HG02642 (cell line): ENCODE data around the gene DEAF1.
"Not testable (repeated sequence)": the region's sequence is repeated elsewhere in the genome, so short reads cannot be mapped to it uniquely, and the experiment has no call there.

Experiments used
- ATAC-seq: cut with Tn5 transposase; IDR thresholded peaks from one replicate; pipeline ENCODE4 v1.9.1; 2021; ENCODE audit warnings: mild to moderate bottlenecking; ENCODE audit not compliant: unreplicated experiment, poor library complexity

The DEAF1 gene

DNA sequence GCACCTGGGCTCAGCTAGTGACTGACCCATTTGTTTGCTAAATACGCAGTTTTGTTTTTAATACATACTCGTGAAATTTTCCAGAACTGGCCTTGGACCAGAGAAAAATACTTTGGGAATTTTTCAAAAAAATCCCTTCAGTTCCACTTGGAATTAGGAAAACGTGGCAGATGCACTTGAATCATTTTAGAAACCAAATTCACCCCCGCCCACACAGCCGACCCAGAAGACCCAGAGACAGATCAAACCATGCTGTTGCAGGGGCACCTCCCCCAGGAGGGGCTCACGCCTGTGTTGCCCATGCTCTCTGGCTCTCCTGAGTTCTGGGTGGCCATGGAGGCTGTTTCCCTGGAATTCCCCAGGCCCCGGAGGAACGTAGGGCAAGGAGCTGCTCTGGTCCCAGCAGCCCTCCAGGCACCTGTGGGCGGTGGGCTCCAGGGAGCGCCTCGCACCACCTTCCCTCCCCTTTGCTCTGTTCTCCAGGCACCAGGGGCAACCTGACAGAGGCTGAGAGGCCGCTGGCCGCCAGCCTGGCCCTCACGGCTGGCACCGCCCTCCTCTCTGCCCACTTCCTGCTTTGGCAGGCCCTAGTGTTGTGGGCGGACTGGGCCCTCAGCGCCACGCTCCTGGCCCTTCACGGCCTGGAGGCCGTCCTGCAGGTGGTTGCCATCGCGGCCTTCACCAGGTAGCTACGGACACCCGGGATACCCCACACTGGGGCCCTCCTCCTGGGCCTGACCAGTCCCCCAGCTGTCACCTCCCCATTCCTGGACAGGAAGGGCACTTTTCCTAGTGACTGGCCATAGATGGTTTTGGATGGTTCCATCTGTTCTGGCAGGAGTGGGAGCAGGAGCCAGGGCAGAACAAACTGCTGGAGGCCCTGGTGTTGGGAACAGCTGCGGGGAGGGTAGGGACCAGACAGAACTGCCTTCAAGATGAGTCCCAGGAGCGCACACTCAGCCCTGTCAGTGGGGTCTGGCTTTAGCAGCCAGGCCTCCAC, 7.7 kb upstream of the DEAF1 start:
- ATAC-seq: no peak

DNA sequence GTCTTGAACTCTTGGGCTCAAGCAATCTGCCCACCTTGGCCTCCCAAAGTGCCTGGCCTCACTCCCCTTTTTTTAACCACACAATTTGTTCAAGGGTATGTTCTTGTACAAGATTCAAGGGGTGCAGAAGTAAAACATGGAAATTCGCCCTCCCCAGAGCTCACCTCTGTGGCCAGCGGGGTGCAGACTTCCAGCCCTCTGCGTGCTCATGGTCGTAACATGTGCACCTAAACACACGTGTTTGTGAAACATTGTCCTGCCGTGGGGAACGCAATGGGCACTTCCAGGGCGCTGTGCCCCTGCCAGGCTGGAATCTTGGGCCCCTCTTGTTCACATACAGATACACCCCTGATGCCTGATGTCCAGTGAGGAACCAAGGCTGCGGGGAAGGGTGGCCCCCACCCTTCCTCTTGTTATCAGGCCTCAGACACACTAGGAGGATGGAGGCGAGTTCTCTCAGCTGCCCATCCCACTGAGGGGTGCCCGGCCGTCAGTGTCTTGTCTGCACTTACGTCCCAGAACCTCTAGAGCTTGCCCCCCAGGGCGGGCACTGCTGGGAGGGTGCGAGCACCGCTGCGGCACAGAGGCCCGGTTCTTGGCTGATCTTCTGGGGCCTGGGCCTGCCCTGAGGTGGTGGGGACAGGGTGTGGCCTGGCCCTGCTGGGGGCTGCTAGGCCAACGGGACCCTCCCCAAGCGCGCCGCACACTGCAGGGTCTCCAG, 6.9 kb upstream of the DEAF1 start:
- no peak for ATAC-seq

DNA sequence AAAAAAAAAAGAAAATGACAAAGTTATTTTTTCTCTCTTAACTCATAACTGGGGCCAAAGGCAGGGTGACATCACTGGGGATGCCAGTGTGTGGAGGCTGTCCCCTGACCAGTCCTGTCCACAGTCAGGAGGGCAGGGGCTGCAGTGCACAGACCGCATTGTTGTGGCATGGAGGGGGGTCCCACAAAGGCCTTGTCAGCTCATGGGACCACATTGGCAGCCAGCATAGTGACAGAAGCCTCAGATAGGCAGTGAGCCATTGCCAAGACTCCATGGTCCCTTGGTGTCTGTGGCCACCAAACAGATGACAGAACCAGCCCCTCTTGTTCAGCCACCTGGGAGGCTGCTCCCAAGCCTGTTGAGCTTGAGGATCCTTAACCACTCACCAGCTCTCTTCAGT, 4.7 kb upstream of the DEAF1 start:
- ATAC-seq: no peak

DNA sequence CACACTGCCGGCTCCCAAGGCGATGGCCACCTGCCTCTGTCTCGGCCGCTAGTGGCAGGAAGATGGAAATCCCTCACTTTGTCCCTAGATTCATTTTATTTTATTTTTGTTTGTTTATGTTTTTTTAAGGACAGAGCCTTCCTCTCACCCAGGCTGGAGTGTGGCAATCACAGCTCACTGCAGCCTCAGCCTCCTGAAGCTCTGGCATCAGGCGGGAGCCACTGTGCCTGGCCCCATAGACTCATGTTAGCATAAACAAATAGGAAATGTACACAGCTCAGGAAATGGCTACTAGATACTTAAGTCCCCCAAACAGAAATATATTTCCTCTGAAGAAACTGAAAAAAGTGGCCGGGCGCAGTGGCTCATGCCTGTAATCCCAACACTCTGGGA, 4.1 kb upstream of the DEAF1 start:
- ATAC-seq: no peak

DNA sequence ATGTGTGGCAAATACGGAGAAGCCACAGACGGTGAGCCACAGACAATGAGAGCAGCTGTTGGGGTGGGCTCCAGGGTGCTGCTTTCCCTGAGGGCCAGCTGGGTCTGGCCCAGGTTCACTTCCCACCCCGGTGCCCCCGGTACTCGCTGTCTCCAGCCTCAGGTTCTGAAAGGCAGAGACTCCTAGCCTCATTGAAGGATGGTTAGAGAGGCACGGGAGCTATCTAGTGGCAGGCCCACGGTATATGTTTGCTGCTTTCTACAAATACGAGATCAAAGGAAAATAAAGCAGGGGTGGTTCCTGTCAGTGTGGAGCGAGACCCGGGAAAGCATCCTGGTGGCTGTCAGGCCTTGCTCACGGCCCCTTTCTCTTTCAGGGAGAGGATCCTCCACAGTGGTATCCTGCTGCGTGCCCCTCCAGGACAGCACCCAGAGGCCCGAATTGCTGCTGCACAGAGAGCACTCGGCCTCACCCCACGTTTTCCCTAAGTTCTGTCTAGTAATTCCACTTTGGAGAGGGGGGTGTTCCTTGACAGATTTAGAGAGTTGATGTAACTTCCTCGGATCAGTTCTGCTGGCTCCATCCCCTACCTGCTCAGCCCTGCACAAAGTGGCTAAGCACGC, 3.6 kb upstream of the DEAF1 start:
- no peak for ATAC-seq

DNA sequence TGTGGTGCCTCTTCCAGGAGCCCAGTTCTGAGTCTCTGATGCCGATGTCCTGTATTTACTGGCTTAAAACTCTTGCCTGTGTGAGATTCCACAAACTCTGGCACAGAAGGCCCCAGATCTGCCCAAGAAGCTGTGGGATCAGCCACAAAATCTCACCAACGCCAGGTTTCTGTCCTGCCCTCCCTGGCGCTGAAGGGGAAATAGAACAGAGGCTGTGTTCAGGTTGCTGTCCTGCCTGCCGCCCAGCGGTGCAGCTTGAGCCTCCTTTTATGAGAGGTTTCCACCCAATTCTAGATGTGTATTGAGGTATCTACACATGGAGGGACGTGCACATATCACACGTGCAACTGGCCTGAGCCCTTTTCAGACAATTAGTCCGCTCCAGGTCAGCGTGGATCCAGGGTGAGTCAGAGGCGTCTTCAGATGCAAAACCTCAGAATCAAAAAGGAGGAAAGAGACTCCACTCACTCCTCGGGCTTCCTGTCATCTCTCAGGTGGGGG, 2.8 kb upstream of the DEAF1 start:
- no peak for ATAC-seq

DNA sequence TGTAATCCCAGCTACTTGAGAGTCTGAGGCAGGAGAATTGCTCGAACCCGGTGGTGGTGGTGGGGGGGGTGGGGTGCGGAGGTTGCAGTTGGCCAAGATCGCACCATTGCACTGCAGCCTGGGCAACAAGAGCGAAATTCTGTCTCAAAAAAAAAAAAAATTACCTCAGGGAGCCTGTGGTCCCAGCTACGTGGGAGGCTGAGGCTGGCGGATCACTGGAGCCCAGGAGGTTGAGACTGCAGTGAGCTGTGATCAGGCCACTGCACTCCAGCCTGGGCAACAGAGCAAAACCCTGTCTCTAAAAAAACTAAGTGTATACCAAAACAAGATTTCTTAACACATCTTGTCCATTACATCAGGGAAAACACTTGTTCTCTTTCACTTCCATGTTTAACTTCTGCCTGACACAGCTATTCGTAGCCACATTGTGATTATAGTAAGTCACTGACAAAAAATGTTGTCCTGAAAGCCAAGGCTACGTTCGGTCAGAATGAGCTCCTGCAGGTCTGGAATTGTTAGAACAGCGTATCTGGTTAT, 2.0 kb upstream of the DEAF1 start:
- ATAC-seq: no peak

DNA sequence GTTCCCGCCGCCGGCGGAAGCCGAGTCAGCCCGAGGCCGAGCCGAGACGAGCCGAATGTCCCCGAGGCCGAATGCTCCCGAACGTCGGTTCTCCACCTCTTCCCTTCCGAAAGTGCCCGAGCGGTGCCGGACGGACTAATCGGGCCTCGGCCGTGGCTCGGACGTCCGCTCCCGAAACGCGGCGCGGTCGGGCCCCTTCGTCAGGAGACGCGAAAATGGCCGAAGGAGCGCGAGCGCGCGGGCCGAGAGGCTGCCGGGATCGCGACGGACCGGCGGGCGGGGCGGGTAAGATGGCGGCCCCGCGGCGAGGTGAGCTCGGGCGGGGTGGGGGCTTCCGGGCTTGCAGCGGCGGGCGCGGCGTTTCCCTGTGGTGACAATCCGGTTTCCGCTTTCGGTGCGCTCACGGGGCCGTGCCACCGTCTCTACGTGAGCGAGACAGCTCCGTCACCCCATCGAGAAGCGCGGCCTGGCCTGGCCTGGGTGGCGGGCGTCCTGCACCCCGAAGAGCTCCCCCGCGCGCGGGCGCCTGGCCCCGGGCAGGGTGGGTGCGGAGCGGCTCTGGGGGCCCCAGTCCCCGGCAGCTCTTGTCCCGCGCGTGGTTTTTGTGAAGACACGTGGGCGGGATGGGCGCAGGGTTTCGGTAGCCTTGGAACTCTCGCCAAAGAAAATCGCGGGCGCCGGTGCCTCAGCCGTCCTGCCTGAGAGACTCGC, 671 bp upstream of the DEAF1 start, which contains the start of gene TMEM80:
Gene TMEM80 (plus strand): TSS at position 279 of the 711 bp plus-strand sequence. CDS start 12 bp downstream, at position 291.
- ATAC-seq: peak; percentile 76

DNA sequence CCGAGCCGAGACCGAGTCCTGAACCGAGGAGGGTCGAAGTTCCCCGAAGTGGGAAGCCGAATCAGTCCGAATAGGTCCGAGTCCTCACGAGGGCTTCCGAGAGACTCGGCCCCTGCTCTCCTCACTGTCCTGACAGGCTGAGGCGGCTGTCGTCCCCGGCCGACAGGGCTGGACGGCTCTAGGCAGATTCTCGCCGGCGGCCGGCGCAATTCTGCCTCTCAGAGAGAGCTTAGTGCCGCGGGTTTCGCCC, 191 bp upstream of the DEAF1 start:
- ATAC-seq: no peak

DNA sequence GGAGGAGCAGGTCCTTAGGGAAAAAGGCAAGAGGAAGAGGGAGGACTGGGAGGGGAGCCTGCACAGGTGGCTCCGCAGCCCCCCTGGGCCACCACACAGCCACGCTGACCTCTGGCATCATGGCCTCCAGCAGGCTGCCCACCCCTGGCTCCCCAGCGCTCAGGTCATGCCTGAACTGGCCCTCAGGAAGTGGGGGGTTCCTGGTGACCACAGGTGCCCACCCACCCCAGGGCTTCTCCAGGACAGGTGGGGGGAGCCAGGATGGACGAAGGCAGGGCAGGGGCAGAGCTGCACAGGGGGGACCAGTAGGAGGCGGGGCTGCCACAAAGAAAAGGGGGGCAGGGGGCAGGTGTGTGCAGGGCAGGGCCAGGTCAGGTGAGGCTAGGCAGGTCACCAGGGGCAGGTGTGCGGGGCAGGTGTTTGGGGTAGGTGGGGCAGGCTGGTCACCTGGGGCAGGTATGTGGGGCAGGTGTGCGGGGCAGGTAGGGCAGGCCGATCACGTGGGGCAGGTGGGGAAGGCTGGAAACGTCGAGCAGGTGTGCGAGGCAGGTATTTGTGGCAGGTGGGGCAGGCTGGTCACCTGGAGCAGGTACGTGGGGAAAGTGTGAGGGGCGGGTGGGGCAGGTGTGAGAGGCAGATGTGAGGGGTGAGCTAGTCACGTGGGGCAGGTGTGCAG, 997 bp downstream of the DEAF1 start:
- no peak for ATAC-seq

DNA sequence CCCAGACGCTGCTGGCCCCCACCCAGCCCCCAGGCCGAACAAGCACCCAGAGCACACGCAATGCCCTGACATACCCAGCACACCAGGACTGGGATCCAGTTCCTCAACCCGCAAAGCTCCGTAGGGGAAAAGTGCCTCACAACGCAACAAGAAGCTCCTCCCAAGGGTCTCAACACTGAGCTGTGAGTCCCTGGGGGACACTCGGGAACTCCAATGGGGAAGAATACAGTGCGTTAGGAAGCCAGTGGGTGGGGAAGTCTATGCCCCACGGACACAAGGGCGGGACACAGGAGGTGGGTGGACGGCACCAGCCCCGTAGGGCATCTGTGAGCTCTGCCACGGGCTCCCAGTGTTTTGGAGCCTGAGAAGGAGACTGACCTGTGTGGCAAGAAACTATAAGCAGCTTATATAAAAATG, 1.6 kb downstream of the DEAF1 start:
- no peak for ATAC-seq

DNA sequence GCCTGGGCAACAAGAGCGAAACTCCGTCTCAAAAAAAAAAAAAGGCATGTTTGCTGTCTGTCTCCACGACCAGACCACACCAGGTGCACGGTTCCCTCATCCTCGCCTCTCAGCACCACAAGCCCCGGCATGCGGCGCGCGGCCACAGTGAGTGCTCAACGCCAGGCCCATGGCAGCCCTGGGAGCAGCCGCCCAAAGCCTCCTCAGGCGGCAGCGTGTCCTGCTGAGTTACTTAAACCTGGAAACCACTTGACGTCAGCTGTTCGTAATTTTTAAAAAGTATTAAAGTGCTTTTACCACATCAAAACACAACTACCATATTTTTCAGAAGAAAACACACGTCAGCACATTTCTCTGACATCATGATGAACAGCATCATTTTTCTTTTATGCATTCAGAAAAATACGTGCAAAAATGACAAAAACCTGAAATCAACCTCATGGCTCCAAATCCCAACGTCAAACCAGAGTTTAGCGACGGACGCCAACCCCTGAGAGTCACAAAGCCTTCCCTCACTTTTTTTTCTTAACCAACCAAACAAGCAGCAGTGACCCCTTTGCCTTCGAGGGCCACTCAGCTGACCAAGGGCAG, 2.1 kb downstream of the DEAF1 start:
- no peak for ATAC-seq

DNA sequence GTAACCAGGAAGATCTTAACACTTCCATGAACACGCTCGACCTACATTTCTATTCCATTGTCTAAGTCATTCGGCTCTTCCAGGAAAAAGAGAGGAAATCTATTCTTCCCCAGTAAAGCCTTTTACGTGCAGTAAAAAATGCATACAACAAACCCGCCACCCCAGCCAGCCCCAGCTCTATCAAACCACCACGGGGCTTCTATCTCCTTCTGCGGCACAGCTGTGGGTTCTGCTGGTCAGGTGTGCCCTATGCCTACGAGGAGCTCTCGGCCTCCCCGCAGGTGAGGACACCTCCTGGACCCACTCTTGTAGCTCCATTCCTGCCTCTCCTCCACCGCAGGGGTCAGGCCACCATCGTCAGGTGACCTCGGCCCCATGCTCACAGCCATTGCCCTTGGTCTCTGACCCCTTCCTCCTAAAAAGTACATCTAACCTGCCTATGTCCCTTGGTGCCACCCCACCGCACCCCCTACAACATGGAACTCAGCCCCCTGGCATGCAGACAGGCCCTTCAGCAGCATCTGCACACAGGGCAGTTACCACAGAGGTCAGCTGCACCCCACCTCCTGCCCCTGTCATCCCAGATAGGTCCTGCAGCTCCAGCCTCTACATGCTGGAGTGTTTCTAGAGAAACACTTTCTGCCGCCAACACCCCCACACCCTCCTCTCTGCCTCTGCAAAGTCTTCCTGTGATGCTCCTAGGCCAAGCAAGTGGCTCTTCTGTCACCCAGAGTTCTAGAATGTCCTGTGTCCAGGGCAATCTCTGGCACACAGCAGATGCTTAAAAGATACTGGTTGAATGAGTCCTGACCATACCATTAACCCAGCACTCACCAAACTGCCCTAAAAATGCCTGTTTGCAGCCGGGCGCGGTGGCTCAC, 3.1 kb downstream of the DEAF1 start:
- no peak for ATAC-seq

DNA sequence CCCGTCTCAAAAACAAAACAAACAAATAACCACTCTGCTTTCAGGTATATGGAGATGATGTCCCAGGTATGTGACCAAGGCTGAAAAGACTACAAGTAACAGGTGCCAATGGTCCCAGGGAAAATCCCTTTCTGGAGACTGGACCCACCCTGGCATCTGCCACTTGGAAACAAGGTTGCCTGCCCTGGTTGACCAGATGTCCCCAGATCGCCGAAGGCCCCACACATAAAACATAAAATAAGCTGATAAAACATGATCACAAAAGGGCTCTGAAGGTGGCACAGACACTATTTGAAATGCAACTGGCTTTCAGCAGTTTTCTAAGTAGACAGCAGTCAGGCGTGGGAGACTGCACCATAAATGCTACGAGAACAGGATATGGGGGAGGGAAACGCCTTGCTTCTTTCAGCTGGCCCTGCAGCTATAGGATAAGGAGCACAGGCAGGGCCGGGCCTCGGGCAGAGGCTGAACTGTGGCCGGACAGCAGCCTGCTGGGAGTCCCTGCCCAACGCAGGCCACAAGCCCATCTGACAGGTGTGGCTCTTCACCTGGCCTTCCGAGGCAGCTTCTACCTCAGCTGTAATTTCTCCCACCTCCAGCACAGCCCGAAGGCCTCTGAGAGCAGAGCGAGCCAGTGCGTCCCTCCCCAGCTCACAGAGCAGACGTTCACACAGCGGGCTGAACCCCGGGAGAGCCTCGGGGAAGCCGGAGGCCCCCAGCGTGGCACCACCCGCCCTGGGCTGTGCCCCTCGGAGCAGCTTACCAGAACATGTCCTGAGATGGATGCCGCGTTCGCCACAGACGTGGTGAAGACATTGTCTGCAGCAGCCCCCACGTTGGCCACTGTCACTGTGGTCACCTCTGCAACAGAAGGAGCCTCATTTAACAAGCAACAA, 4.0 kb downstream of the DEAF1 start:
- no peak for ATAC-seq

DNA sequence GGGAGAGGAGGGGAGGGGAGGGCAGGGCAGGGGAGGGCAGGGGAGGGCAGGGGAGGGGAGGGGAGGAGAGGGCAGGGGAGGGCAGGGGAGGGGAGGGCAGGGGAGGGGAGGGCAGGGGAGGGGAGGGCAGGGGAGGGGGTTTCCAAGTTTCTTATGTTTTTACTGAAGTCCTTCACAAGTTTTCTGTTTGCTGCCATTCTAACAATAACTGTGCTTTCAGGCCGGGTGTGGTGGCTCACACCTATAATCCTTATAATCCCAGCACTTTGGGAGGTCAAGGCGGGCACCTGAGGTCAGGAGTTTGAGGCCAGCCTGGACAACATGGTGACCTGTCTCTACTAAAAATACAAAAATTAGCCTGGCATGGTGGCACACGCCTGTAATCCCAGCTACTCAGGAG, 4.8 kb downstream of the DEAF1 start:
- not testable (repeated sequence) for ATAC-seq

DNA sequence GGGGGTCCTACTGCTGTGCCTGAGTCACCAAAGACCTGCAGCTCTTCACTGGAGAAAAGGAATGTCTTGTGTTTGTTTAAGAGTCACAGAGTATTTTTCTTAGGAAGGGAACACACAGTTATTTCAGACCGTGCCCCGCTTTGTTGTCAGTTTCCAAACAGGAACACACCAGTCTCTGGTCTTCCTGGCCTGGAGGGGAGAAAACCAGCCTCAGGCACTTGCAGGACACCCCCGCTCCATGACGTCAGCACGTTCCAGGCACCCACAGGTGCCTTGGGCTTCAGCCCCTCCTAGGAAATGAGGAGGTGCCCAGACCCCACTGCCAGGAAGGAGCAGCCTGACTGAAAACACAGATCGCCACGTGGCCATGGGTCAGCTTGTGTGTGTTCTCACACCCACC, 5.4 kb downstream of the DEAF1 start:
- no peak for ATAC-seq

DNA sequence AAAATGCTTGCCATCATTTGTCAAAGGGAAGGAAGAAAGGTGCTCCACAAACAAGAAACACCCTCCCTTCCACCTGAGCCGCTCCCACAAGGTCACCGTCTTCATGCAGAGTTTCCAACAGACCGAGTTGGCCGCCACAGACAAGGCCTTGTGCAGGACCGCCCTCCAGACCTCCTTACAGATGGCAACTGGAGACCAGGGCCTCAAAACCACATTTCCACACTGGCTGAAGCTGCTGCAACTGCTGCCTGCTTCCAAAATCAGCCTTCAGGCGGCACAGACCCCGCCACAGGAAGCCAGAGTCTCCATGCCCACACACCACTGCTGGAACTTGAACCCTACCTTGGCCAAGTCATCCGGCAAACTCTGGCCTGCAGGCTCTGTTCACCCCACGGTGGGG, 6.3 kb downstream of the DEAF1 start:
- ATAC-seq: no peak
